Omental fat pad (tissue), 4 donors: ENCODE results near the gene VTN. TPM values are rescaled to one million over a fixed set of nuclear protein-coding genes. Genes with fewer than 3 reads are reported as not detected.

Experiments used
- ATAC-seq: fragments of 150-250 bp; one replicate; pipeline ENCODE4 v1.9.1; 2016; ENCODE audit warnings: mild to moderate bottlenecking, moderate library complexity; ENCODE audit not compliant: low FRiP score
- DNase-seq: peaks from one replicate; pipeline ENCODE4 v3.0.0-alpha.2; 2019; ENCODE audit warnings: low spot score
- CTCF ChIP-seq, 3 donors: fragments of 450-650 bp; IDR thresholded peaks; one replicate each; pipeline ENCODE4 v1.5.1; 2016 to 2017; ENCODE audit warnings: antibody characterized with exemption in 3 of 3, mild to moderate bottlenecking in 3 of 3, moderate library complexity in 2 of 3
- total RNA-seq, 4 donors: library from RNA; depleted of rRNA; stranded (reverse); fragments of >200 nt; gene quantifications; one replicate each; pipeline ENCODE4 v1.1.0, GENCODE V29; 2016

Gene VTN
- total RNA-seq, 4 donors from 2014 or later, result 3.2 to 82.4 (median 14.7) TPM

GRCh38 chr17:28348979-28349378 lies 21.1 kb downstream of the VTN start:
- TF ChIP-seq CTCF (IDR thresholded peaks at IDR 0.05), result no peak
- no peak for ATAC-seq
- no peak for DNase-seq

- DNase-seq, result no peak
- no peak for TF ChIP-seq CTCF (IDR thresholded peaks at IDR 0.05)
- no peak for ATAC-seq
Observed at GRCh38 chr17:28347261-28347891, 22.7 kb downstream of the VTN start.

- ATAC-seq (no peak), DNase-seq (no peak)
- no peak for TF ChIP-seq CTCF (IDR thresholded peaks at IDR 0.05)
Observed at GRCh38 chr17:28346746-28347246, 23.3 kb downstream of the VTN start.

GRCh38 chr17:28346199-28346580 lies 23.9 kb downstream of the VTN start:
- DNase-seq (no peak), ATAC-seq (no peak)
- no peak for TF ChIP-seq CTCF (IDR thresholded peaks at IDR 0.05)

GRCh38 chr17:28345419-28346198 lies 24.5 kb downstream of the VTN start:
- no peak for ATAC-seq

GRCh38 chr17:28344435-28344901 lies 25.6 kb downstream of the VTN start:
- DNase-seq (no peak), ATAC-seq (no peak)
- TF ChIP-seq CTCF (IDR thresholded peaks at IDR 0.05), result no peak

More at GRCh38 chr17:28345419-28346198, 24.5 kb downstream of the VTN start:
- DNase-seq, result no peak
- TF ChIP-seq CTCF (IDR thresholded peaks at IDR 0.05), result no peak
